Panc1 (cell line): ENCODE data around the gene ANO8. TPM values are rescaled to one million over a fixed set of nuclear protein-coding genes. Genes with fewer than 3 reads are reported as not detected.
A peak's percentile ranks its signal among the peaks of the same experiment; 100 is the strongest.

Experiments used
- ATAC-seq: fragments of 200-7000 bp; cut with Tn5 transposase; 2 replicates; pipeline ENCODE4 v1.9.1; 2020; ENCODE audit warnings: mild to moderate bottlenecking, moderate library complexity
- BruUV-seq: library from RNA; stranded (reverse); fragments of 400-500 nt; replicated peaks from 2 replicates; lab custom pipeline; 2021; lab: Mats Ljungman, UMichigan
- CTCF ChIA-PET: fragments of 300-600 bp; sonication (Branson Sonifier 250); formaldehyde crosslinking; loops from one replicate; lab custom pipeline; 2022; ENCODE audit warnings: antibody characterized with exemption; lab: Charles Lee
- POLR2A ChIA-PET: fragments of 300-600 bp; sonication (Branson Sonifier 250); formaldehyde crosslinking; loops from one replicate; lab custom pipeline; 2022; ENCODE audit warnings: antibody characterized with exemption; lab: Charles Lee
- DNase-seq: peaks from one replicate; pipeline ENCODE4 v3.0.0-alpha.2; 2010; ENCODE audit warnings: low read depth, low spot score
- H3K27ac ChIP-seq: 2 replicates; pipeline ENCODE4 v1.5.1; 2011; ENCODE audit warnings: mild to moderate bottlenecking, low read length, inconsistent platforms
- H3K27me3 ChIP-seq: fragments of 200-500 bp; sonication (Bioruptor generic); 2 replicates; pipeline ENCODE4 v1.6.0; 2014; ENCODE audit warnings: low read length, inconsistent platforms; ENCODE audit not compliant: control insufficient read depth, insufficient read depth
- H3K36me3 ChIP-seq: fragments of 200-500 bp; sonication (Bioruptor generic); 2 replicates; pipeline ENCODE4 v1.5.1; 2014; ENCODE audit warnings: inconsistent platforms, mild to moderate bottlenecking, low read length, moderate library complexity; ENCODE audit not compliant: control insufficient read depth, insufficient read depth
- H3K4me1 ChIP-seq: 2 replicates; pipeline ENCODE4 v1.5.1; 2011; ENCODE audit warnings: inconsistent platforms, mild to moderate bottlenecking, low read length, moderate library complexity; ENCODE audit not compliant: control insufficient read depth, insufficient read depth
- H3K4me3 ChIP-seq, 2 experiments: 2 replicates each; pipeline ENCODE4 v1.5.1; 2011 to 2012; ENCODE audit warnings: low read depth in 2 of 2, low read length in 2 of 2, mild to moderate bottlenecking in 2 of 2, inconsistent platforms in 1 of 2, moderate library complexity in 1 of 2
- H3K9me3 ChIP-seq: fragments of 200-500 bp; sonication (Bioruptor generic); 2 replicates; pipeline ENCODE4 v1.5.1; 2014; ENCODE audit warnings: low read depth, mild to moderate bottlenecking, inconsistent platforms, low read length, moderate library complexity; ENCODE audit not compliant: control insufficient read depth, insufficient read depth
- POLR2AphosphoS5 ChIP-seq: IDR thresholded peaks from 2 replicates; pipeline ENCODE4 v1.6.1; 2012; ENCODE audit warnings: mild to moderate bottlenecking, low read depth, low read length, moderate library complexity
- SIN3A ChIP-seq: IDR thresholded peaks from 2 replicates; pipeline ENCODE4 v1.6.1; 2012; ENCODE audit warnings: low read depth, mild to moderate bottlenecking, low read length, moderate library complexity, borderline replicate concordance; ENCODE audit not compliant: insufficient read depth
- TCF7L2 ChIP-seq: IDR thresholded peaks from 2 replicates; pipeline ENCODE4 v1.6.1; 2011; ENCODE audit warnings: mild to moderate bottlenecking, low read depth, low read length, inconsistent platforms
- in situ Hi-C: cut with HindIII; loops from 2 replicates; pipeline ENCODE4 v1.10.0; 2016; ENCODE audit warnings: low sequenced_read_pairs, low pct_unique_long_range_greater_than_20kb
- intact Hi-C: fragments of 100-400 bp; cut with micrococcal nuclease; formaldehyde crosslinking; loops from one replicate; pipeline ENCODE4 v1.10.0; 2022; ENCODE audit not compliant: unreplicated experiment
- total RNA-seq: library from RNA; stranded (reverse); gene quantifications from one replicate; pipeline ENCODE4 v1.2.1, GENCODE V29; 2021; ENCODE audit not compliant: unreplicated experiment
- TF ChIP-seq, protein P1 (sequence below): fragments of 450-650 bp; IDR thresholded peaks from 2 replicates; pipeline ENCODE4 v1.5.1; 2017; ENCODE audit warnings: mild to moderate bottlenecking
- TF ChIP-seq, protein P2 (sequence below), 2 experiments: IDR thresholded peaks; 2 replicates each; pipeline ENCODE4 v1.6.1; 2011 to 2012; ENCODE audit warnings: low read depth in 2 of 2, control low read depth in 1 of 2, low read length in 1 of 2, mild to moderate bottlenecking in 1 of 2, moderate library complexity in 1 of 2; ENCODE audit not compliant: insufficient read depth in 1 of 2

The ANO8 gene
- total RNA-seq, 1 experiment from 2014 or later = 13.5 TPM

DNA sequence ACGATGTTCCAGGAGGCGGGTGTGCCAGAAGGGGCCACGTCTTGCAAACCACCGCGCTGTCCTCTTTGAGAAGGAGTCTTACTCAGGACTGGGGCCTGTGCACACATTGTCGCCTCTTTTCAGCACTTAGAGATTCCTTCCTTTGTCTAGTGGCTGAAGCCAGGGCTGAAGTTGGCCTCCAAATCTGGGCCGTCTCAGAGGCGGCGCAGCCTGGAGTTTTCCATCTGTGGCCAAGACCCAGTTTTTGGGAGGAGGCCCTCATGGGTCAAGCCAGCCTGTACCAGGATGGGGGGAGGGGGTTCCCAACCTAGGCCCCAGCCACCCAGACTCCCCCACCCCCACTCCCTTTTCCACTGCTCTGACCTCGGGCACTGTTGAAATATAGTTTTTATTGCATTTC is 11.8 kb downstream of the ANO8 start:
- in situ Hi-C loops = no loop called here
- DNase-seq = no peak
- Histone ChIP-seq H3K9me3 (no peaks in the 10 kb centered on the region), H3K27me3 (no peaks in the 10 kb centered on the region), H3K36me3 (no peaks in the 10 kb centered on the region), H3K4me1 (no peaks in the 10 kb centered on the region), H3K27ac (no peak overlapping the region), H3K4me3 (no peak overlapping the region)
- TF ChIP-seq, protein P1, sequence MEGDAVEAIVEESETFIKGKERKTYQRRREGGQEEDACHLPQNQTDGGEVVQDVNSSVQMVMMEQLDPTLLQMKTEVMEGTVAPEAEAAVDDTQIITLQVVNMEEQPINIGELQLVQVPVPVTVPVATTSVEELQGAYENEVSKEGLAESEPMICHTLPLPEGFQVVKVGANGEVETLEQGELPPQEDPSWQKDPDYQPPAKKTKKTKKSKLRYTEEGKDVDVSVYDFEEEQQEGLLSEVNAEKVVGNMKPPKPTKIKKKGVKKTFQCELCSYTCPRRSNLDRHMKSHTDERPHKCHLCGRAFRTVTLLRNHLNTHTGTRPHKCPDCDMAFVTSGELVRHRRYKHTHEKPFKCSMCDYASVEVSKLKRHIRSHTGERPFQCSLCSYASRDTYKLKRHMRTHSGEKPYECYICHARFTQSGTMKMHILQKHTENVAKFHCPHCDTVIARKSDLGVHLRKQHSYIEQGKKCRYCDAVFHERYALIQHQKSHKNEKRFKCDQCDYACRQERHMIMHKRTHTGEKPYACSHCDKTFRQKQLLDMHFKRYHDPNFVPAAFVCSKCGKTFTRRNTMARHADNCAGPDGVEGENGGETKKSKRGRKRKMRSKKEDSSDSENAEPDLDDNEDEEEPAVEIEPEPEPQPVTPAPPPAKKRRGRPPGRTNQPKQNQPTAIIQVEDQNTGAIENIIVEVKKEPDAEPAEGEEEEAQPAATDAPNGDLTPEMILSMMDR = no peak
- intact Hi-C loops = no loop called here
- ChIA-PET POLR2A (no interaction called here), CTCF (no interaction called here)
- ATAC-seq = peak; percentile 22; the same call in 1 of the 2 replicates
- BruUV-seq = no TSS peak

DNA sequence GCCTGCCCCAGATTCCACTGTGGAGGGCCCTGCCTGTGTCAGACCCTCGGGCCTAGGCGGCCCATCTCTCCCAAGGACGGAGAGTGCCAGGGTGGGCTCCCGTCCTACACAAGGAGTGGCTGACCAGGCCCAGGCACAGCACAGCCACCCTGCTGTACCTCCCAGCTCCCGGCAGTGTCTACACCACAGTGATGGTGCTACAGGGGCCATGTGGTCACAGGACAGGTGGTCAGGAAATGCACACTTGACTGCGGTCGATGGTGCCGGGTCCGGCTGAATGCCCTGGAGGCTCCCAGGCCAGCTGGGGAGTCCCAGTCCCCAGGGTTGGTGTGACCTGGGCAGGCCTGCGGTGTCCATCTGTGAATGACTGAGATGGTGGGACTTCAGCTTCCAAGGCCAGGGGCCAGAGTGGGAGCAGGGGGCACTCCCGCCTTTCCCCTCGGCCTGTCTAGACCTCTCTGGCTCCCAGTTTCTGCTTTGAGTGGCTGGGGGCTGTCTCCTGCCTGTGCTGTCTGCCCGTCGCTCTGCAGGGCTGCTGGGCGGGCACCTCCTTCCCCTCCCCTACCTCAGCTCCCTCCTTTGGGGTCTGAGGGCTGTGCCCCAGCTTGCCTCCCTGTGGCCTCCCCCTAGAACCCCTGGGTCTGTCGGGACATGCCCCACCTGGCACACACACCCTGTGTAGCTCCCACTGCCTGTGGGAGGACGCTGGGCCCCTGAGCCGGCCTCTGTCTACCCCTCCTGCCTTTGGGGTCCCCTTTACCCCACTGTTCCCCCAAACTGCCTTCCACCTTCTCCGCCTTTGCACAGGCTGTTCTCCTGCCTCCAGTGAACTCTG is 12.8 kb downstream of the ANO8 start:
- in situ Hi-C loops = no loop called here

More for the DNA sequence above, 12.8 kb downstream of the ANO8 start:
- peak; percentile 31 for ATAC-seq
- Histone ChIP-seq H3K4me1 (no peaks in the 10 kb centered on the region), H3K4me3 (no peak overlapping the region), H3K27me3 (no peaks in the 10 kb centered on the region), H3K36me3 (no peaks in the 10 kb centered on the region), H3K9me3 (no peaks in the 10 kb centered on the region), H3K27ac (no peak overlapping the region)
- TF ChIP-seq, protein P2, sequence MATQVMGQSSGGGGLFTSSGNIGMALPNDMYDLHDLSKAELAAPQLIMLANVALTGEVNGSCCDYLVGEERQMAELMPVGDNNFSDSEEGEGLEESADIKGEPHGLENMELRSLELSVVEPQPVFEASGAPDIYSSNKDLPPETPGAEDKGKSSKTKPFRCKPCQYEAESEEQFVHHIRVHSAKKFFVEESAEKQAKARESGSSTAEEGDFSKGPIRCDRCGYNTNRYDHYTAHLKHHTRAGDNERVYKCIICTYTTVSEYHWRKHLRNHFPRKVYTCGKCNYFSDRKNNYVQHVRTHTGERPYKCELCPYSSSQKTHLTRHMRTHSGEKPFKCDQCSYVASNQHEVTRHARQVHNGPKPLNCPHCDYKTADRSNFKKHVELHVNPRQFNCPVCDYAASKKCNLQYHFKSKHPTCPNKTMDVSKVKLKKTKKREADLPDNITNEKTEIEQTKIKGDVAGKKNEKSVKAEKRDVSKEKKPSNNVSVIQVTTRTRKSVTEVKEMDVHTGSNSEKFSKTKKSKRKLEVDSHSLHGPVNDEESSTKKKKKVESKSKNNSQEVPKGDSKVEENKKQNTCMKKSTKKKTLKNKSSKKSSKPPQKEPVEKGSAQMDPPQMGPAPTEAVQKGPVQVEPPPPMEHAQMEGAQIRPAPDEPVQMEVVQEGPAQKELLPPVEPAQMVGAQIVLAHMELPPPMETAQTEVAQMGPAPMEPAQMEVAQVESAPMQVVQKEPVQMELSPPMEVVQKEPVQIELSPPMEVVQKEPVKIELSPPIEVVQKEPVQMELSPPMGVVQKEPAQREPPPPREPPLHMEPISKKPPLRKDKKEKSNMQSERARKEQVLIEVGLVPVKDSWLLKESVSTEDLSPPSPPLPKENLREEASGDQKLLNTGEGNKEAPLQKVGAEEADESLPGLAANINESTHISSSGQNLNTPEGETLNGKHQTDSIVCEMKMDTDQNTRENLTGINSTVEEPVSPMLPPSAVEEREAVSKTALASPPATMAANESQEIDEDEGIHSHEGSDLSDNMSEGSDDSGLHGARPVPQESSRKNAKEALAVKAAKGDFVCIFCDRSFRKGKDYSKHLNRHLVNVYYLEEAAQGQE (IDR thresholded peaks at IDR 0.05; ENCODE audit: insufficient read depth in 1 of 2, low read depth in 2 of 2, low read length in 1 of 2) = no peak
- TF ChIP-seq TCF7L2 = no peak
- no peak for TF ChIP-seq POLR2AphosphoS5
- TF ChIP-seq SIN3A = no peak
- TF ChIP-seq, protein P1 = no peak
- intact Hi-C loops = no loop called here
- no TSS peak for BruUV-seq
- POLR2A ChIA-PET = no interaction called here
- no peak for DNase-seq
- CTCF ChIA-PET = interaction anchor here (0.6 kb wide), 1 partner anchor 77 kb away, joined by 3 read pairs; no protein-coding TSS in a partner anchor
